HepG2 (cell line): ENCODE measurements around the gene AGBL1. TPM values are rescaled to one million over a fixed set of nuclear protein-coding genes. Genes with fewer than 3 reads are reported as not detected.

Experiments
- ATAC-seq: fragments of 200-7000 bp; cut with Tn5 transposase; 3 replicates; pipeline ENCODE4 v1.9.1; 2020; ENCODE audit warnings: mild to moderate bottlenecking, moderate library complexity
- BruUV-seq: library from RNA; stranded (reverse); fragments of 400-500 nt; replicated peaks from 2 replicates; lab custom pipeline; 2021; lab: Mats Ljungman, UMichigan
- CTCF ChIA-PET: fragments of 300-600 bp; formaldehyde crosslinking; extraction: SDS; loops from one replicate; lab custom pipeline; 2021; ENCODE audit warnings: low total read pairs, inconsistent platforms, low intra/inter-chr PET ratio; lab: Yijun Ruan, JAX
- POLR2A ChIA-PET: fragments of 350-600 bp; sonication (Branson Sonifier 250); formaldehyde crosslinking; loops from one replicate; lab custom pipeline; 2020; ENCODE audit warnings: antibody characterized with exemption, inconsistent platforms; lab: Yijun Ruan, JAX
- DNase-seq: peaks from one replicate; pipeline ENCODE4 v3.0.0-alpha.2; 2015; ENCODE audit warnings: low spot score
- FAIRE-seq: peaks from 3 replicates; lab custom pipeline; 2011; peaks lifted over from hg19 to GRCh38; lab: Jason Lieb, UNC
- H2AFZ ChIP-seq: one replicate; pipeline ENCODE4 v1.6.1; 2011; ENCODE audit warnings: low read length, inconsistent platforms
- H3K27ac ChIP-seq: fragments of 300-600 bp; 3 replicates; pipeline ENCODE4 v1.8.0; 2011; ENCODE audit warnings: mixed run types, mild to moderate bottlenecking, mixed read lengths, low read length, inconsistent platforms; ENCODE audit not compliant: insufficient read depth; ENCODE audit errors: extremely low read length
- H3K27me3 ChIP-seq, 2 experiments: fragments of 200-600 bp in 1 of 2; 2 replicates in 1 of 2; 3 replicates in 1 of 2; pipeline versions ENCODE4 v1.6.0 to v1.8.0; 2011; ENCODE audit warnings: low read length in 2 of 2, mild to moderate bottlenecking in 2 of 2, moderate library complexity in 2 of 2, inconsistent platforms in 1 of 2; ENCODE audit not compliant: insufficient read depth in 2 of 2, control insufficient read depth in 1 of 2
- H3K36me3 ChIP-seq, 2 experiments: fragments of 200-600 bp in 1 of 2; replicated peaks in 1 of 2; 2 replicates in 1 of 2; 3 replicates in 1 of 2; pipeline versions ENCODE4 v1.5.1 to v1.8.0; 2011; ENCODE audit warnings: low read length in 2 of 2, inconsistent platforms in 1 of 2; ENCODE audit not compliant: insufficient read depth in 2 of 2, control insufficient read depth in 1 of 2
- H3K4me1 ChIP-seq: 2 replicates; pipeline ENCODE4 v1.5.1; 2012; ENCODE audit warnings: low read length, inconsistent platforms; ENCODE audit not compliant: insufficient read depth
- H3K4me2 ChIP-seq: 2 replicates; pipeline ENCODE4 v1.6.0; 2011; ENCODE audit warnings: low read depth, low read length, inconsistent platforms
- H3K4me3 ChIP-seq, 3 experiments: fragments of 200-600 bp in 1 of 3; sonication (generic), shearing (Covaris generic) in 1 of 3; replicated peaks in 1 of 3; 2 replicates each; pipeline ENCODE4 v1.5.1; 2011 to 2016; ENCODE audit warnings: low read length in 3 of 3, inconsistent platforms in 2 of 3, low read depth in 2 of 3, mild to moderate bottlenecking in 2 of 3, control low read depth in 1 of 3, mixed read lengths in 1 of 3; ENCODE audit not compliant: insufficient read depth in 1 of 3
- H3K79me2 ChIP-seq: one replicate; pipeline ENCODE4 v1.6.1; 2011; ENCODE audit warnings: low read length, inconsistent platforms; ENCODE audit not compliant: insufficient read depth
- H3K9ac ChIP-seq: 2 replicates; pipeline ENCODE4 v1.6.0; 2011; ENCODE audit warnings: mild to moderate bottlenecking, low read depth, low read length, inconsistent platforms; ENCODE audit not compliant: insufficient read depth
- H3K9me3 ChIP-seq: 2 replicates; pipeline ENCODE4 v1.5.1; 2012; ENCODE audit warnings: mild to moderate bottlenecking, low read length
- H4K20me1 ChIP-seq: 2 replicates; pipeline ENCODE4 v1.6.0; 2011; ENCODE audit warnings: inconsistent platforms, mild to moderate bottlenecking, low read length, moderate library complexity; ENCODE audit not compliant: insufficient read depth
- CBX2 ChIP-seq, 2 experiments: fragments of 200-600 bp in 1 of 2; sonication (generic); formaldehyde crosslinking in 1 of 2; IDR thresholded peaks; 2 replicates each; pipeline versions ENCODE4 v1.7.0 to v1.8.1; 2018 to 2022; ENCODE audit warnings: low read depth in 2 of 2, low read length in 1 of 2, mild to moderate bottlenecking in 1 of 2, missing genetic modification reagents in 1 of 2
- EZH2 ChIP-seq: conservative IDR thresholded peaks from 2 replicates; pipeline ENCODE4 v1.6.1; 2012; ENCODE audit warnings: mild to moderate bottlenecking, low read depth, low read length, moderate library complexity
- GATAD2A ChIP-seq: IDR thresholded peaks from 2 replicates; pipeline ENCODE4 v1.6.1; 2016
- HOXD1 ChIP-seq: sonication (generic); formaldehyde crosslinking; IDR thresholded peaks from 2 replicates; pipeline ENCODE4 v1.5.0; 2020; ENCODE audit warnings: missing genetic modification reagents
- NFE2L1 ChIP-seq: sonication (generic); formaldehyde crosslinking; IDR thresholded peaks from 2 replicates; pipeline ENCODE4 v1.4.0; 2020; ENCODE audit warnings: missing genetic modification reagents, mild to moderate bottlenecking, borderline replicate concordance
- SOX5 ChIP-seq: IDR thresholded peaks from 2 replicates; pipeline ENCODE4 v1.6.1; 2016; ENCODE audit warnings: borderline replicate concordance
- SRSF4 ChIP-seq: fragments of 200-400 bp; formaldehyde crosslinking; IDR thresholded peaks from one replicate; pipeline ENCODE4 v1.6.1; 2018; ENCODE audit warnings: mild to moderate bottlenecking, low read depth, low read length, moderate library complexity; ENCODE audit not compliant: poor library complexity, severe bottlenecking
- ZNF136 ChIP-seq: sonication (generic); formaldehyde crosslinking; IDR thresholded peaks from 2 replicates; pipeline ENCODE4 v1.8.1; 2022; ENCODE audit warnings: low read depth, mild to moderate bottlenecking, moderate library complexity, missing genetic modification reagents
- ZNF547 ChIP-seq: sonication (generic); formaldehyde crosslinking; IDR thresholded peaks from 2 replicates; pipeline ENCODE4 v1.5.1; 2020; ENCODE audit warnings: mild to moderate bottlenecking, missing genetic modification reagents
- ZNF772 ChIP-seq: sonication (generic); formaldehyde crosslinking; IDR thresholded peaks from 2 replicates; pipeline ENCODE4 v1.5.0; 2020; ENCODE audit warnings: mild to moderate bottlenecking, missing genetic modification reagents
- WGBS: methylation state at CpG from one replicate; pipeline ENCODE4 v1.1.6; 2017; ENCODE audit warnings: low lambda C conversion rate; 5-methylcytosine and 5-hydroxymethylcytosine counted together
- in situ Hi-C: cut with HindIII; loops from 2 replicates; pipeline ENCODE4 v1.10.0; 2017; ENCODE audit warnings: low pct_unique_long_range_greater_than_20kb; ENCODE audit not compliant: extremely low pct_ligation_motif_present
- intact Hi-C: fragments of 100-400 bp; cut with micrococcal nuclease; formaldehyde crosslinking; loops from one replicate; pipeline ENCODE4 v1.10.0; 2022; ENCODE audit not compliant: unreplicated experiment
- polyA plus RNA-seq, 8 experiments: library from polyadenylated mRNA; depleted of rRNA in 3 of 8; stranded (reverse) in 7 of 8; unstranded in 1 of 8; fragments of >200 nt; fragmentation: Illumina TruSeq in 4 of 8; extraction: Trizol in 4 of 8; gene quantifications; 2 replicates each; pipeline versions ENCODE4 v1.2.1 to v1.2.3, GENCODE V29; 2011 to 2016; ENCODE audit warnings: low read depth in 4 of 8, missing spikeins in 1 of 8, mixed read lengths in 1 of 8; ENCODE audit not compliant: insufficient read depth in 1 of 8
- total RNA-seq, 5 experiments: library from RNA; depleted of rRNA; stranded (reverse); fragments of >200 nt; fragmentation: Illumina TruSeq; extraction: Trizol; gene quantifications; 2 replicates each; pipeline ENCODE4 v1.2.3, GENCODE V29; 2016; ENCODE audit warnings: low read depth in 1 of 5
- TF ChIP-seq, protein P1 (sequence below): sonication (generic); formaldehyde crosslinking; IDR thresholded peaks from 2 replicates; pipeline ENCODE4 v1.5.0; 2020; ENCODE audit warnings: mild to moderate bottlenecking, missing genetic modification reagents, borderline replicate concordance
- TF ChIP-seq, protein P2 (sequence below): sonication (generic); formaldehyde crosslinking; IDR thresholded peaks from 2 replicates; pipeline ENCODE4 v1.5.1; 2020; ENCODE audit warnings: missing genetic modification reagents, mild to moderate bottlenecking, borderline replicate concordance

The AGBL1 gene
- total and polyA plus RNA-seq, 2 of the 13 experiments (the other 11 are each of a cell fraction or from before 2014, with no cell fraction given), result 0.01 TPM; not detected in 1

DNA sequence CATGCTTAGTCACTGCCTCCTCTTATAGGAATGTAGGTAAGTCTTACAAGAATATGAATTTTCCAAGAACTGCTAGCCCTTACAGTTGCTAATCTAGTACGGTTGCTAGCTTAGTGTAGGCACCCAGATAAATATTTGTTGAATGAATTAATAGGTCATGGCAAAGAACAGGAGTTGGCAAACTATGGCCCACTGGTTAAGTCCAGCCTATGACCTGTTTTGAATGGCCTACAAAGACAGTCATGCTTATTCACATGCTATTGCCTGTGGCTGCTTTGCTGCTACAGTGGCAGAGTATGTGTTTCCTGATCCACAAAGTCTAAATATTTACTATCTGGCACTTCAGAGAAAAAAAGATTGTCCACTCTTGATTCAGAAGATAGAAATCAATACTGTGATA is 631.8 kb downstream of the AGBL1 start:
- no peak overlapping the region for H3K27ac ChIP-seq
- no peak overlapping the region for H3K9ac ChIP-seq
- ChIA-PET CTCF (no interaction called here), POLR2A (no interaction called here)
- H3K4me2 ChIP-seq, result no peak overlapping the region
- no peaks in the 10 kb centered on the region for H3K27me3 ChIP-seq
- no peaks in the 10 kb centered on the region for H3K4me1 ChIP-seq
- no TSS peak for BruUV-seq
- no peak overlapping the region for H2AFZ ChIP-seq
- no peak overlapping the region for H3K4me3 ChIP-seq
- WGBS, result 0% methylated on average over 1 of the region's 1 CpG
- in situ Hi-C loops (no loop called here), intact Hi-C loops (no loop called here)
- FAIRE-seq (no peak), ATAC-seq (no peak), DNase-seq (no peak)
- peaks cover 93% of the 10 kb centered on the region for H3K9me3 ChIP-seq
- TF ChIP-seq, protein P1, sequence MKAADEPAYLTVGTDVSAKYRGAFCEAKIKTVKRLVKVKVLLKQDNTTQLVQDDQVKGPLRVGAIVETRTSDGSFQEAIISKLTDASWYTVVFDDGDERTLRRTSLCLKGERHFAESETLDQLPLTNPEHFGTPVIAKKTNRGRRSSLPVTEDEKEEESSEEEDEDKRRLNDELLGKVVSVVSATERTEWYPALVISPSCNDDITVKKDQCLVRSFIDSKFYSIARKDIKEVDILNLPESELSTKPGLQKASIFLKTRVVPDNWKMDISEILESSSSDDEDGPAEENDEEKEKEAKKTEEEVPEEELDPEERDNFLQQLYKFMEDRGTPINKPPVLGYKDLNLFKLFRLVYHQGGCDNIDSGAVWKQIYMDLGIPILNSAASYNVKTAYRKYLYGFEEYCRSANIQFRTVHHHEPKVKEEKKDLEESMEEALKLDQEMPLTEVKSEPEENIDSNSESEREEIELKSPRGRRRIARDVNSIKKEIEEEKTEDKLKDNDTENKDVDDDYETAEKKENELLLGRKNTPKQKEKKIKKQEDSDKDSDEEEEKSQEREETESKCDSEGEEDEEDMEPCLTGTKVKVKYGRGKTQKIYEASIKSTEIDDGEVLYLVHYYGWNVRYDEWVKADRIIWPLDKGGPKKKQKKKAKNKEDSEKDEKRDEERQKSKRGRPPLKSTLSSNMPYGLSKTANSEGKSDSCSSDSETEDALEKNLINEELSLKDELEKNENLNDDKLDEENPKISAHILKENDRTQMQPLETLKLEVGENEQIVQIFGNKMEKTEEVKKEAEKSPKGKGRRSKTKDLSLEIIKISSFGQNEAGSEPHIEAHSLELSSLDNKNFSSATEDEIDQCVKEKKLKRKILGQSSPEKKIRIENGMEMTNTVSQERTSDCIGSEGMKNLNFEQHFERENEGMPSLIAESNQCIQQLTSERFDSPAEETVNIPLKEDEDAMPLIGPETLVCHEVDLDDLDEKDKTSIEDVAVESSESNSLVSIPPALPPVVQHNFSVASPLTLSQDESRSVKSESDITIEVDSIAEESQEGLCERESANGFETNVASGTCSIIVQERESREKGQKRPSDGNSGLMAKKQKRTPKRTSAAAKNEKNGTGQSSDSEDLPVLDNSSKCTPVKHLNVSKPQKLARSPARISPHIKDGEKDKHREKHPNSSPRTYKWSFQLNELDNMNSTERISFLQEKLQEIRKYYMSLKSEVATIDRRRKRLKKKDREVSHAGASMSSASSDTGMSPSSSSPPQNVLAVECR (CRISPR knock-in tag), result no peak
- TF ChIP-seq SRSF4 (no peak), EZH2 (no peak), ZNF772 (no peak), CBX2 (IDR thresholded peaks at IDR 0.05; ENCODE audit: low read depth, low read length) (no peak), CBX2 (CRISPR knock-in tag; IDR thresholded peaks at IDR 0.05; ENCODE audit: low read depth) (no peak), NFE2L1 (CRISPR knock-in tag) (no peak), ZNF547 (CRISPR knock-in tag) (no peak), ZNF136 (CRISPR knock-in tag) (no peak), SOX5 (CRISPR knock-in tag) (no peak), HOXD1 (CRISPR knock-in tag) (no peak), GATAD2A (CRISPR knock-in tag) (no peak)
- TF ChIP-seq, protein P2, sequence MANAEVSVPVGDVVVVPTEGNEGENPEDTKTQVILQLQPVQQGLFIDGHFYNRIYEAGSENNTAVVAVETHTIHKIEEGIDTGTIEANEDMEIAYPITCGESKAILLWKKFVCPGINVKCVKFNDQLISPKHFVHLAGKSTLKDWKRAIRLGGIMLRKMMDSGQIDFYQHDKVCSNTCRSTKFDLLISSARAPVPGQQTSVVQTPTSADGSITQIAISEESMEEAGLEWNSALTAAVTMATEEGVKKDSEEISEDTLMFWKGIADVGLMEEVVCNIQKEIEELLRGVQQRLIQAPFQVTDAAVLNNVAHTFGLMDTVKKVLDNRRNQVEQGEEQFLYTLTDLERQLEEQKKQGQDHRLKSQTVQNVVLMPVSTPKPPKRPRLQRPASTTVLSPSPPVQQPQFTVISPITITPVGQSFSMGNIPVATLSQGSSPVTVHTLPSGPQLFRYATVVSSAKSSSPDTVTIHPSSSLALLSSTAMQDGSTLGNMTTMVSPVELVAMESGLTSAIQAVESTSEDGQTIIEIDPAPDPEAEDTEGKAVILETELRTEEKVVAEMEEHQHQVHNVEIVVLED (CRISPR knock-in tag), result no peak
- H3K36me3 ChIP-seq, result no peaks in the 10 kb centered on the region
- H4K20me1 ChIP-seq, result no peaks in the 10 kb centered on the region
- H3K79me2 ChIP-seq, result no peaks in the 10 kb centered on the region
